Mesodermal cell (in vitro differentiated cells): ENCODE measurements around the gene UNC119B.

ENCODE experiments used
- H3K27ac ChIP-seq: 2 replicates; pipeline ENCODE4 v1.7.0; 2013; ENCODE audit warnings: mild to moderate bottlenecking, low read depth, low read length, moderate library complexity; ENCODE audit not compliant: severe bottlenecking
- H3K36me3 ChIP-seq: 2 replicates; pipeline ENCODE4 v1.7.1; 2013; ENCODE audit warnings: mild to moderate bottlenecking, low read length, moderate library complexity; ENCODE audit not compliant: control insufficient read depth, insufficient read depth
- H3K4me1 ChIP-seq: one replicate; pipeline ENCODE4 v1.7.1; 2013; ENCODE audit warnings: mild to moderate bottlenecking, low read length; ENCODE audit not compliant: insufficient read depth, control insufficient read depth, poor library complexity, severe bottlenecking
- H3K4me3 ChIP-seq: 2 replicates; pipeline ENCODE4 v1.7.0; 2013; ENCODE audit warnings: low read length, control low read depth, mild to moderate bottlenecking; ENCODE audit not compliant: insufficient read depth, poor library complexity, severe bottlenecking; ENCODE audit errors: extremely low read depth
- H3K9me3 ChIP-seq: 2 replicates; pipeline ENCODE4 v1.7.1; 2013; ENCODE audit warnings: mild to moderate bottlenecking, low read length, moderate library complexity; ENCODE audit not compliant: control insufficient read depth
- WGBS, 2 experiments: methylation state at CpG; one replicate each; pipeline ENCODE4 v1.1.5; 2013; ENCODE audit warnings: missing lambda C conversion rate in 2 of 2; ENCODE audit not compliant: insufficient coverage in 2 of 2; 5-methylcytosine and 5-hydroxymethylcytosine counted together

Gene UNC119B

DNA sequence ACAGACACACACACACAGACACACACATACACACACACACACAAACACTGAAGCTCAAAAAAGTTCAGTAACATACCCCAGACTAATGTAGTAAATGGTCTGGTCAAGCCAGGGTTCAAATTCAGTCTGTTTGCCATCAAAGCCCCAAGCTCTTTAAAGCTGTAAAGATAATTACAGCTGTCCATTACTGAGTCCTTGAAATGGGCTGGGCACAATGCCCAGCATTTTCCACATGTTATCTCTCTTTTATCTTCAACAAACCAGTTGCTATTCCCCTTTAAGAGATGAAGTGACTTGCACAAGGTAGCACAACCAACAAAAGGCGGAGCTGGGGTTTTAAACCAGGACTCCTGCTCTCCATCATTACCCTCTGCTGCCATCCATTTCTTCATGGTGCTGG, 7.6 kb upstream of the UNC119B start:
- Histone ChIP-seq H3K27ac (no peak overlapping the region), H3K4me1 (no peaks in the 10 kb centered on the region), H3K4me3 (no peak overlapping the region), H3K9me3 (no peaks in the 10 kb centered on the region), H3K36me3 (peaks cover 67% of the 10 kb centered on the region)
- 100% methylated on average over 1 of the region's 1 CpG; no CpG with 5 or more reads in 1 of the 2 experiments for WGBS, 2 experiments

DNA sequence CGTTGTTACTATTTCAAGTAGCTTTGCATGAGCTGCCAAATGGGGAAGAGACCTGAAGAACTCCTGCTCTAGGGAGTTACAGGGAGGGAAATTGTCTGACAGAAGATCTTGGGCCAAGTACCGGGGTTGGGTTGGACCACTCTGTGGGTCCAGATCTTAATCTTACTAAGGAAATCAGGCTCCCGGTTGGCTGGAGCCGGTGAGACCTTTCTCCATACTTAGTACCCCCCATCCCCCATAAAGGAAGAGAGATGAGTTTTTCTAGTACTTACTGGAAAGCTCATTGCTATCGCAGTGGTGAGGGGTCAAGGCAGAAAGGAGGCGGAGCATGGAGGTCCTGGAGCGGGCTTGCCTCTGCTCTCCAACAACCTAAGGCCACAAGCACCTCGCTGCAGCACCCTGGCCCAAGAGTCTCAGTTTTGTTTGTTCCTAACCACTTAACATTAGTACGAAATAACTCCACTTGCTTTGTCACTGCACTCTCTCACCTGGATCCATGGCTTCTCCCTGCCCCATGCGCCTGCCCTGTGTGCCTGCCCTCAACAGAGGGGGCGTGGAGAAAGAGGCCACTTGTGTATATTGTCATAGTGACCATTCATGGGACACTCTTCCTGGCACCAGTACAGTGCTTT, 6.8 kb upstream of the UNC119B start:
- Histone ChIP-seq H3K27ac (no peak overlapping the region), H3K4me1 (no peaks in the 10 kb centered on the region), H3K36me3 (peaks cover 60% of the 10 kb centered on the region), H3K9me3 (no peaks in the 10 kb centered on the region), H3K4me3 (no peak overlapping the region)
- 82 to 83% methylated on average over 6 to 7 of the region's 11 CpGs for WGBS, 2 experiments

DNA sequence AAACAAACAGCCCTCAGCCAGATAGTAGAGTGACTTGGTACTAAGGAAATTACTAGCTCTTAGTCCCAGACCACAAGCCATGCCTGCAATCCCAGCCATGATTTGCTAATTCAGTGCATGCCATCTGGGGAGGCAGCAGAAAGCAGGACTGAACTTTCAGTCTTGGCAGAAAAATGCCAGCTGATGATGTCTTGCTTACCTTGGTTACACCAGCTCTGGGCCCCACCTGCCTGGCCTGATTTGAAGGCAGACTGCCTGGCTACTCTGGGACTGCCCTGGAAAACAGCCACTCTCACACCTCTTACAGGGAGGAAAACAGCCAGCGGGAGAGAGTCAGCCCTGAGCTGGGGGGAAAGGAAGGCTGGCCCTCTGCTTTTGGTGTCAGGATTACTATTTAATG, 4.6 kb upstream of the UNC119B start:
- Histone ChIP-seq H3K36me3 (peaks cover 38% of the 10 kb centered on the region), H3K4me1 (peaks cover 3% of the 10 kb centered on the region), H3K27ac (no peak overlapping the region), H3K4me3 (no peak overlapping the region), H3K9me3 (no peaks in the 10 kb centered on the region)
- WGBS, 2 experiments = no CpG with 5 or more reads among the region's 1 CpG

DNA sequence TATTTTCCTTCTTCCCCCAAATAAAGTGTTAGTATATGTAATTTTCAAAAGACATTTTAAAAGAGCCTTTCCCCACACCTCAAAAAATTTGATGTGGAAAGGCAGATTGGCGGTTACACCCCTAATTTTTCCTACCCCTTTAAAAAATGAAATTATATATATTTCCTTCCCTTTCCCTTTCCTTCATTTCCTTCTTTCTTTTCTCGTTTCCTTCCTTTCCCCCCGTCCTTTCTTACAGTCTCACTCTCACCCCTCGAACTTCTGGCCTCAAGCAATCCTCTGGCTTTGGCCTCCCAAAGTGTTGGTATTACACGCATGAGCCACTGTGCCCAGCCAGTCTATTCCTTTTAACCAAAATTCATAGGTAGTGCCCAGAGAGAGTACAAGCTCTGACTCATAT, 4.2 kb upstream of the UNC119B start:
- Histone ChIP-seq H3K4me1 (peaks cover 3% of the 10 kb centered on the region), H3K27ac (no peak overlapping the region), H3K4me3 (no peak overlapping the region), H3K9me3 (no peaks in the 10 kb centered on the region), H3K36me3 (peaks cover 35% of the 10 kb centered on the region)
- WGBS, 2 experiments = 64 to 93% methylated on average over 3 to 4 of the region's 5 CpGs

DNA sequence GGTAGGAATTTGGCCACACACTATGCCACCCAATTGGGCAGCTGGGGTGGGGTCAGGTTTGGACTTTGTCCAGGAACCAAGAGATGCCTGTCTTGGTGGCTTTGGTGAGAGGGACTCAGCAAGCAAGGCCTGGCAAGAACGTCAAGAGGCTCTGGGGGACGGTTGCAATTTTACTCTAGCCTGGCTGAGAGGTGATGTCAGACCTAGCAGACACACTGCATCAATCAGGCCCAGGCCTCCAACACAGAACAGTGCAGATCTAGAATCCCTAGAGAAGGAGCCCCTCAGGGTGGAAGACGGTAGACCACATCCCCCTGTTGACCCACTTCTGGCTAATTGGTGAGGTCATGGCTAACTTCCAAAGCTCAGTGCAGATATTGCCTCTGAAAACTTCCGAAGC, 1.6 kb upstream of the UNC119B start:
- H3K4me1 ChIP-seq = peaks cover 5% of the 10 kb centered on the region
- WGBS, 2 experiments = 92% methylated on average over 3 to 4 of the region's 4 CpGs
- no peaks in the 10 kb centered on the region for H3K9me3 ChIP-seq
- peaks cover 16% of the 10 kb centered on the region for H3K36me3 ChIP-seq
- no peak overlapping the region for H3K4me3 ChIP-seq
- no peak overlapping the region for H3K27ac ChIP-seq

DNA sequence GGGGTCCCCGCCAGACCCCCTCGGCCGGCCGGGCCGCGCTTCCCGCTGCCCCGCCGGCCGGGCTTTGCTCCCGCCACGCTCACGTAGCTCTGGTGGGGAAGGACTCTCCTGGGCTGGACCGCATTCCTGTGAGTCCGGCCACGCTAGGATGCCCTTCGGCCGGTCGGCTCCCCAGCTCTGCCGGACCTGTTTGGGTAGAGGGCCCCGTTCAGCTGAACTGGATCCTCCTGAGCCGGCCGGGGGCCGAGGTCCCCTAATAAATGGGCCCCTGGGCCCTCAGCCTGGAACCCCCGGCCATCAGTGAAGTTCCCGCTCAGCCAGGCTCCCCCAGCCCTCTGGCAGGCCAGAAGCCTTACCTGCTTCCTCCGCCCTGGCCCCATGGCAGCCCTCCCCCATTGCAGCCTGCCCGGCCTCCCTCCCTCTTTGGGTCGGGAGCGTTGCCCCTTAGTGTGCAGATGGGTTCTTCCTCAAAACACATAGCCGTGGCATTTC, 593 bp downstream of the UNC119B start:
- H3K4me1 ChIP-seq = peaks cover 5% of the 10 kb centered on the region
- peaks cover 26% of the 10 kb centered on the region for H3K36me3 ChIP-seq
- peak overlapping the region; percentile 61 for H3K4me3 ChIP-seq
- 1% methylated on average over 26 to 30 of the region's 31 CpGs for WGBS, 2 experiments
- peak overlapping the region; percentile 45 for H3K27ac ChIP-seq
- no peaks in the 10 kb centered on the region for H3K9me3 ChIP-seq

DNA sequence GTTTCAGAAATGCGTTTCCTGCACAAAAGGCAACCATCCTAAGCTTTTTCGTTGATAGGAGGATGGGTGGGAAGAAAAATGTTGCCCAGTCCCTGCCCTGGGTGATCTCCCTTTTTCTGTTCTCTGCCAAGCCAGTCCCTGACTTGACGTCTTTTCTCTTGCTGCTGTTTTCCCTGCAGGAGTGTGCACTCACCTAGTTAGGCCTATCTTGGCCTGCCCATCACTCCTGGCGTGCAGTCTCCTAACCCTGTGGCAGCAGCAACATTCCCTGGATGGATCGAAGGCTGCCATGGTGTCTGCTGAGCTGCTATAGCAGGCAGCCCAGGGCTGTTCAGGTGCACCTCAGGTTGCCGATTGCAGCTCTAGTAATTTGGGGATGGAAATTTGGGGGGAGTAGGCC, 1.2 kb downstream of the UNC119B start:
- peaks cover 32% of the 10 kb centered on the region for H3K36me3 ChIP-seq
- 33 to 44% methylated on average over 4 to 5 of the region's 6 CpGs for WGBS, 2 experiments
- peaks cover 5% of the 10 kb centered on the region for H3K4me1 ChIP-seq
- H3K4me3 ChIP-seq = peak overlapping the region; percentile 61
- no peaks in the 10 kb centered on the region for H3K9me3 ChIP-seq
- H3K27ac ChIP-seq = no peak overlapping the region

DNA sequence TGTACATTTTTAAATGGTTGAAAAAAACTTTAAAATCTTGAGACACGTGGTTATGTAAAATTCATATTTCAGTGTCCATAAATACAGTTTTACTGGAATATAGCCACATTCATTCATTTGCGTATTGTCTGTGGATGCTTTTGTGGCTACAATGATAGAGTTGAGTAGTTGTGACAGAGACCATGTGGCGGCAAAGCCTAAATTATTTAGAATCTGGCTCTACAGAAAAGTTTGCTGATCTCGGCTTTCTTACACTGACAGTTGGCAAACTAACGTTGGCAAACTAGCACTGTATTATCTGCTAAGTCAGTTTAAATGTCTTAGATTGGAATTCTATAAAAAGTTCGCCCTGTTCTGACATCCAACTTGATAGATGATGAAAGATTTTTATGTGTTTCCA, 2.4 kb downstream of the UNC119B start:
- Histone ChIP-seq H3K9me3 (no peaks in the 10 kb centered on the region), H3K36me3 (peaks cover 44% of the 10 kb centered on the region), H3K4me1 (peaks cover 5% of the 10 kb centered on the region), H3K27ac (no peak overlapping the region), H3K4me3 (no peak overlapping the region)
- 92 to 95% methylated on average over 3 to 4 of the region's 6 CpGs for WGBS, 2 experiments

DNA sequence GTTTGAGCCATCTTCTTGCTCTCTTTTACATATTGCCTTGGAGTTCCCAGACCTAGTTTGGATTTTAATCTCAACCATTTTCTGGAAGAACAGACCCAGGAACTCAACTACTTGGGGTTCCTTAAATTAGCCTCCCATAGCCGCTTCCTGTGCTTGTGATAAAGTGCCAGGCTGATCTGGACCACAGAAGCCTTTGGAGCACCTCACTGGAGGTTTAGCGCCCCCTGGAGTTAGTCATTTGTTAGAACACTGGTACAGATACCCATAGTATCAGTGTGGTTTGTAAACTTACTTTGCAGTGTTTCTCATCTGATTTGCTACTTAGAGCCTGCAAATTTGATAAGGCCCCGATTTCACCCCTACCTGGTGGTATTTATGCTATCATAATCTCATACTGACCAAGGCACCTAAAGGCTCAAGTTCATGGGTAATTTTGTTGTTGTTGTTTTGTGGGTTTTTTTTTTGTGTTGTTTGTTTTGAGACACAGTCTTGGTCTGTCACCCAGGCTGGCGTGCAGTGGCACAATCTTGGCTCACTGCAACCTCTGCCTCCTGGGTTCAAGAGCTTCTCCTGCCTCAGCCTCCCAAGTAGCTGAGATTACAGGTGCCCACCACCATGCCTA, 3.7 kb downstream of the UNC119B start:
- Histone ChIP-seq H3K9me3 (no peaks in the 10 kb centered on the region), H3K27ac (no peak overlapping the region), H3K4me3 (no peak overlapping the region), H3K36me3 (peaks cover 56% of the 10 kb centered on the region), H3K4me1 (peaks cover 5% of the 10 kb centered on the region)
- 36 to 44% methylated on average over 2 of the region's 4 CpGs for WGBS, 2 experiments

DNA sequence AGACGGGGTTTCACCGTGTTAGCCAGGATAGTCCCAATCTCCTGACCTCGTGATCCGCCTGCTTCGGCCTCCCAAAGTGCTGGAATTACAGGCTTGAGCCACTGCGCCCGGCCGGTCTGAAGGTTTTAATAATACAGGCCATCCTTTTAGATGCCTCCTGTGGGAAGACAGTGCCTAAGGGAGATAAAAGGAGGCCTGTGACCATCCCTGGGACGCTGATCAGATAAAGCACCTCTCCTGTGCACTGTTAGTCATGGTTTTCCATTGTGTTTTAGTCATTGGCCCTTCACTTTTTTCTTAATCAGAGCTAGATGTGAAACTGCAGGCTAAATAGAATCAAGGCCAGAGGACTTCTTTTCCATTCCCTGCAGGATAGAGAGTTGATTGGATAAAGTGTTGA, 7.8 kb downstream of the UNC119B start:
- no peaks in the 10 kb centered on the region for H3K4me1 ChIP-seq
- no peak overlapping the region for H3K27ac ChIP-seq
- no peak overlapping the region for H3K4me3 ChIP-seq
- H3K36me3 ChIP-seq = peaks cover 97% of the 10 kb centered on the region
- no peaks in the 10 kb centered on the region for H3K9me3 ChIP-seq
- WGBS, 2 experiments = 82 to 95% methylated on average over 7 to 9 of the region's 9 CpGs

DNA sequence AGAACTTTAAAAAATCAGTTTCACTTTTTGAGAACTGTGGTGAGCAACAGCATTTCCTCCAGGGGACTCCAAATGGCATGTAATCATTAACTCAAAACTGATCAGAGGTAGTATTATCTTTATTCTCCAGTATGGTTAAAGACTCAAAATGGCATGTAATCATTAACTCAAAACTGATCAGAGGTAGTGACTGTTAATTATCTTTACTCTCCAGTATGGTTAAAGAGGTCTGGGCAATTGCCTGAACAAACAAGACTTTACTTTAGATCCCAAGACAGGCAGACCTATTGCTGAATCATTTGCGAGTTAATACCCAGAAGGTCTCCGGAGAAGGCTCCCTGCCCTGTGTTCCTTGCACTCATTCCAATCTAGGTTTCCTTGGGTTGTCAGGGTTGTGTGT, 8.8 kb downstream of the UNC119B start:
- H3K4me1 ChIP-seq = no peaks in the 10 kb centered on the region
- peaks cover 99% of the 10 kb centered on the region for H3K36me3 ChIP-seq
- WGBS, 2 experiments = 94 to 100% methylated on average over 2 of the region's 2 CpGs
- H3K4me3 ChIP-seq = no peak overlapping the region
- no peak overlapping the region for H3K27ac ChIP-seq
- H3K9me3 ChIP-seq = no peaks in the 10 kb centered on the region
